ENCODE measurements around the gene TNIK.
A peak's percentile ranks its signal among the peaks of the same experiment; 100 is the strongest.

TNIK gene

GRCh38 chr3:171198781-171199472, 261.3 kb downstream of the TNIK start:
- TF ChIP-seq CTCF (IDR thresholded peaks at IDR 0.05; ENCODE audit: poor library complexity, severe bottlenecking): no peak
- H3K27me3 ChIP-seq (ENCODE audit: insufficient read depth, poor library complexity, severe bottlenecking): no peaks in the 10 kb centered on the region
- no peak overlapping the region for H3K4me3 ChIP-seq (ENCODE audit: severe bottlenecking)
- DNase-seq (ENCODE audit: low spot score): no peak
- H3K36me3 ChIP-seq (ENCODE audit: low read depth): no peaks in the 10 kb centered on the region
- H3K9me3 ChIP-seq (ENCODE audit: severe bottlenecking): no peaks in the 10 kb centered on the region
- peaks cover 8% of the 10 kb centered on the region for H3K4me1 ChIP-seq (ENCODE audit: insufficient read depth, poor library complexity, severe bottlenecking)
- no peak for ATAC-seq (ENCODE audit: low read depth)
- H3K27ac ChIP-seq (ENCODE audit: poor library complexity, severe bottlenecking): no peak overlapping the region

GRCh38 chr3:171195686-171196085, 264.5 kb downstream of the TNIK start:
- no peak for ATAC-seq (ENCODE audit: low read depth)
- no peak overlapping the region for H3K27ac ChIP-seq (ENCODE audit: poor library complexity, severe bottlenecking)
- H3K36me3 ChIP-seq (ENCODE audit: low read depth): no peaks in the 10 kb centered on the region
- H3K4me1 ChIP-seq (ENCODE audit: insufficient read depth, poor library complexity, severe bottlenecking): peaks cover 26% of the 10 kb centered on the region
- TF ChIP-seq CTCF (IDR thresholded peaks at IDR 0.05; ENCODE audit: poor library complexity, severe bottlenecking): peak; percentile 28
- H3K9me3 ChIP-seq (ENCODE audit: severe bottlenecking): no peaks in the 10 kb centered on the region
- H3K4me3 ChIP-seq (ENCODE audit: severe bottlenecking): no peak overlapping the region
- DNase-seq (ENCODE audit: low spot score): no peak
- no peaks in the 10 kb centered on the region for H3K27me3 ChIP-seq (ENCODE audit: insufficient read depth, poor library complexity, severe bottlenecking)

GRCh38 chr3:171194965-171195364, 265.2 kb downstream of the TNIK start:
- Histone ChIP-seq H3K27ac (ENCODE audit: poor library complexity, severe bottlenecking) (no peak overlapping the region), H3K27me3 (ENCODE audit: insufficient read depth, poor library complexity, severe bottlenecking) (no peaks in the 10 kb centered on the region), H3K36me3 (ENCODE audit: low read depth) (no peaks in the 10 kb centered on the region), H3K9me3 (ENCODE audit: severe bottlenecking) (no peaks in the 10 kb centered on the region), H3K4me3 (ENCODE audit: severe bottlenecking) (no peak overlapping the region), H3K4me1 (ENCODE audit: insufficient read depth, poor library complexity, severe bottlenecking) (peaks cover 30% of the 10 kb centered on the region)
- no peak for ATAC-seq (ENCODE audit: low read depth)
- TF ChIP-seq CTCF (IDR thresholded peaks at IDR 0.05; ENCODE audit: poor library complexity, severe bottlenecking): no peak
- DNase-seq (ENCODE audit: low spot score): no peak

GRCh38 chr3:171193693-171194092, 266.5 kb downstream of the TNIK start:
- no peak overlapping the region for H3K4me3 ChIP-seq (ENCODE audit: severe bottlenecking)
- no peaks in the 10 kb centered on the region for H3K9me3 ChIP-seq (ENCODE audit: severe bottlenecking)
- ATAC-seq (ENCODE audit: low read depth) (no peak), DNase-seq (ENCODE audit: low spot score) (no peak)
- H3K4me1 ChIP-seq (ENCODE audit: insufficient read depth, poor library complexity, severe bottlenecking): peaks cover 30% of the 10 kb centered on the region
- TF ChIP-seq CTCF (IDR thresholded peaks at IDR 0.05; ENCODE audit: poor library complexity, severe bottlenecking): no peak
- H3K36me3 ChIP-seq (ENCODE audit: low read depth): no peaks in the 10 kb centered on the region
- H3K27ac ChIP-seq (ENCODE audit: poor library complexity, severe bottlenecking): no peak overlapping the region
- H3K27me3 ChIP-seq (ENCODE audit: insufficient read depth, poor library complexity, severe bottlenecking): no peaks in the 10 kb centered on the region

GRCh38 chr3:171192176-171192854, 267.9 kb downstream of the TNIK start:
- Histone ChIP-seq H3K27ac (ENCODE audit: poor library complexity, severe bottlenecking) (peak overlapping the region; percentile 54), H3K9me3 (ENCODE audit: severe bottlenecking) (no peaks in the 10 kb centered on the region), H3K36me3 (ENCODE audit: low read depth) (no peaks in the 10 kb centered on the region), H3K4me1 (ENCODE audit: insufficient read depth, poor library complexity, severe bottlenecking) (peaks cover 27% of the 10 kb centered on the region), H3K4me3 (ENCODE audit: severe bottlenecking) (no peak overlapping the region), H3K27me3 (ENCODE audit: insufficient read depth, poor library complexity, severe bottlenecking) (no peaks in the 10 kb centered on the region)
- ATAC-seq (ENCODE audit: low read depth): peak; percentile 95
- TF ChIP-seq CTCF (IDR thresholded peaks at IDR 0.05; ENCODE audit: poor library complexity, severe bottlenecking): no peak
- peak; percentile 70 for DNase-seq (ENCODE audit: low spot score)

Measured in RWPE2 (cell line).